GM21423 (cell line): ENCODE data around the gene MIDN.

ENCODE experiments used
- ATAC-seq: cut with Tn5 transposase; IDR thresholded peaks from one replicate; pipeline ENCODE4 v1.9.1; 2021; ENCODE audit warnings: mild to moderate bottlenecking, moderate library complexity; ENCODE audit not compliant: unreplicated experiment

The MIDN gene

GRCh38 chr19:1278713-1279660 lies 30.6 kb downstream of the MIDN start:
- ATAC-seq, result no peak

- no peak for ATAC-seq
Observed at GRCh38 chr19:1279782-1280341, 31.5 kb downstream of the MIDN start.

GRCh38 chr19:1280636-1281568 lies 32.5 kb downstream of the MIDN start:
- no peak for ATAC-seq

GRCh38 chr19:1281569-1282287 lies 33.3 kb downstream of the MIDN start:
- no peak for ATAC-seq

- no peak for ATAC-seq
Observed at GRCh38 chr19:1282588-1283206, 34.3 kb downstream of the MIDN start.

GRCh38 chr19:1283207-1283916 lies 35.0 kb downstream of the MIDN start:
- ATAC-seq, result no peak

- ATAC-seq, result no peak
Observed at GRCh38 chr19:1283917-1284292, 35.5 kb downstream of the MIDN start.

GRCh38 chr19:1284293-1284978 lies 36.1 kb downstream of the MIDN start:
- ATAC-seq, result no peak

GRCh38 chr19:1284979-1285736 lies 36.8 kb downstream of the MIDN start:
- no peak for ATAC-seq

- ATAC-seq, result no peak
Observed at GRCh38 chr19:1285737-1286360, 37.5 kb downstream of the MIDN start, which contains the start of gene EFNA2. Gene EFNA2 (plus strand): TSS chr19:1285873. CDS start chr19:1286169, 296 bp downstream.

GRCh38 chr19:1286487-1287353 lies 38.3 kb downstream of the MIDN start:
- ATAC-seq, result no peak

- ATAC-seq, result no peak
Observed at GRCh38 chr19:1287354-1288225, 39.2 kb downstream of the MIDN start.

- ATAC-seq, result no peak
Observed at GRCh38 chr19:1288226-1288612, 39.8 kb downstream of the MIDN start.

GRCh38 chr19:1288833-1289685 lies 40.7 kb downstream of the MIDN start:
- ATAC-seq, result no peak

- ATAC-seq, result no peak
Observed at GRCh38 chr19:1289686-1290025, 41.3 kb downstream of the MIDN start.
